Measurements from ENCODE around the gene FAM151A. TPM values are rescaled to one million over a fixed set of nuclear protein-coding genes. Genes with fewer than 3 reads are reported as not detected.

The FAM151A gene
- total and polyA plus RNA-seq, 2 donors (not counting 3 experiments of a cell fraction or from before 2014, with no cell fraction given): not detected

GRCh38 chr1:54650417-54650816, 27.1 kb upstream of the FAM151A start:
- no peaks in the 10 kb centered on the region for H3K36me3 ChIP-seq (ENCODE audit: control insufficient read depth in 2 of 2, extremely low read depth in 1 of 2, insufficient read depth in 2 of 2, low read length in 2 of 2)
- no peaks in the 10 kb centered on the region for H3K4me1 ChIP-seq (ENCODE audit: control insufficient read depth, extremely low read depth, insufficient read depth, low read length)
- no peak overlapping the region for H3K9ac ChIP-seq (replicated peaks; ENCODE audit: extremely low read depth, insufficient read depth, low read length)
- CTCF ChIA-PET: no interaction called here
- TF ChIP-seq MAX (IDR thresholded peaks at IDR 0.05; ENCODE audit: insufficient read depth, insufficient read length): no peak
- no peak for TF ChIP-seq JUN (IDR thresholded peaks at IDR 0.05; ENCODE audit: borderline replicate concordance, insufficient read depth, insufficient read length, low read depth)
- no peak for TF ChIP-seq FOS (IDR thresholded peaks at IDR 0.05; ENCODE audit: borderline replicate concordance, insufficient read depth, low read length)
- TF ChIP-seq POLR2A (IDR thresholded peaks at IDR 0.05; ENCODE audit: low read depth, low read length): no peak
- no peak for TF ChIP-seq GATA2 (IDR thresholded peaks at IDR 0.05; ENCODE audit: insufficient read depth, insufficient read length, low read depth, low read length)
- no peak for FAIRE-seq
- H3K27me3 ChIP-seq (ENCODE audit: control insufficient read depth in 2 of 2, insufficient read depth in 2 of 2, low read length in 2 of 2): peaks cover 0 to 14% of the 10 kb centered on the region in 2 experiments
- no peaks in the 10 kb centered on the region for H3K9me1 ChIP-seq (replicated peaks; ENCODE audit: control insufficient read depth, extremely low read depth, insufficient read depth, low read length)
- dilution Hi-C loops (cut with MboI; ENCODE audit: extremely low pct_ligation_motif_present, low sequenced_read_pairs): no loop called here
- no peak overlapping the region for H3K4me3 ChIP-seq (replicated peaks in 1 of 3; ENCODE audit: insufficient read depth in 1 of 3, low read depth in 1 of 3, low read length in 3 of 3)
- H3K4me2 ChIP-seq (ENCODE audit: insufficient read depth, low read length): no peak overlapping the region
- H2AFZ ChIP-seq (ENCODE audit: low read depth, low read length): no peak overlapping the region
- BruUV-seq (replicated peaks): no TSS peak
- H3K9me3 ChIP-seq (replicated peaks; ENCODE audit: control insufficient read depth, insufficient read depth, low read length): no peaks in the 10 kb centered on the region
- no peaks in the 10 kb centered on the region for H3K79me2 ChIP-seq (ENCODE audit: control insufficient read depth, insufficient read depth, low read length)
- H4K20me1 ChIP-seq (replicated peaks; ENCODE audit: control insufficient read depth, extremely low read depth, insufficient read depth, low read length): no peaks in the 10 kb centered on the region
- H3K27ac ChIP-seq (ENCODE audit: insufficient read depth, low read depth, low read length): no peak overlapping the region
- POLR2A ChIA-PET: no interaction called here
- intact Hi-C loops (cut with micrococcal nuclease): no loop called here
- DNase-seq (ENCODE audit: low read depth, low spot score): no peak

- dilution Hi-C loops (cut with MboI; ENCODE audit: extremely low pct_ligation_motif_present, low sequenced_read_pairs) (no loop called here), intact Hi-C loops (cut with micrococcal nuclease) (no loop called here)
- H3K9ac ChIP-seq (replicated peaks; ENCODE audit: extremely low read depth, insufficient read depth, low read length): no peak overlapping the region
- no peak overlapping the region for H3K4me2 ChIP-seq (ENCODE audit: insufficient read depth, low read length)
- TF ChIP-seq FOS (IDR thresholded peaks at IDR 0.05; ENCODE audit: borderline replicate concordance, insufficient read depth, low read length) (no peak), MYC (IDR thresholded peaks at IDR 0.05; ENCODE audit: low read depth, low read length) (no peak), POLR2AphosphoS5 (IDR thresholded peaks at IDR 0.05; ENCODE audit: insufficient read depth, low read depth, low read length) (no peak), POLR2A (IDR thresholded peaks at IDR 0.05; ENCODE audit: low read depth, low read length) (no peak), JUN (IDR thresholded peaks at IDR 0.05; ENCODE audit: borderline replicate concordance, insufficient read depth, insufficient read length, low read depth) (no peak), CTCF (IDR thresholded peaks at IDR 0.05; ENCODE audit: extremely low read depth in 1 of 2, insufficient read depth in 1 of 2, low read depth in 1 of 2, low read length in 2 of 2) (no peak), EZH2 (IDR thresholded peaks at IDR 0.05; ENCODE audit: borderline replicate concordance, low read depth, low read length, severe bottlenecking) (no peak), GATA2 (IDR thresholded peaks at IDR 0.05; ENCODE audit: insufficient read depth, insufficient read length, low read depth, low read length) (no peak), MAX (IDR thresholded peaks at IDR 0.05; ENCODE audit: insufficient read depth, insufficient read length) (no peak)
- H4K20me1 ChIP-seq (replicated peaks; ENCODE audit: control insufficient read depth, extremely low read depth, insufficient read depth, low read length): no peaks in the 10 kb centered on the region
- H3K27me3 ChIP-seq (ENCODE audit: control insufficient read depth in 2 of 2, insufficient read depth in 2 of 2, low read length in 2 of 2): peaks cover 0 to 14% of the 10 kb centered on the region in 2 experiments
- POLR2A ChIA-PET: no interaction called here
- no peaks in the 10 kb centered on the region for H3K9me3 ChIP-seq (replicated peaks; ENCODE audit: control insufficient read depth, insufficient read depth, low read length)
- no peak overlapping the region for H3K4me3 ChIP-seq (replicated peaks in 1 of 3; ENCODE audit: insufficient read depth in 1 of 3, low read depth in 1 of 3, low read length in 3 of 3)
- BruUV-seq (replicated peaks): no TSS peak
- H2AFZ ChIP-seq (ENCODE audit: low read depth, low read length): no peak overlapping the region
- no peak for DNase-seq (ENCODE audit: low read depth, low spot score)
- CTCF ChIA-PET: no interaction called here
- no peaks in the 10 kb centered on the region for H3K36me3 ChIP-seq (ENCODE audit: control insufficient read depth in 2 of 2, extremely low read depth in 1 of 2, insufficient read depth in 2 of 2, low read length in 2 of 2)
- H3K9me1 ChIP-seq (replicated peaks; ENCODE audit: control insufficient read depth, extremely low read depth, insufficient read depth, low read length): no peaks in the 10 kb centered on the region
- H3K27ac ChIP-seq (ENCODE audit: insufficient read depth, low read depth, low read length): no peak overlapping the region
- no peaks in the 10 kb centered on the region for H3K4me1 ChIP-seq (ENCODE audit: control insufficient read depth, extremely low read depth, insufficient read depth, low read length)
- no peak for FAIRE-seq
- no peaks in the 10 kb centered on the region for H3K79me2 ChIP-seq (ENCODE audit: control insufficient read depth, insufficient read depth, low read length)
These were observed 26.6 kb upstream of the FAM151A start for GRCh38 chr1:54649921-54650320.

All from endothelial cell of umbilical vein (primary cell).